HTERT RPE-1 (cell line): ENCODE data around the gene LRRC61.

ENCODE experiments used
- in situ Hi-C: fragments of 300-500 bp; cut with MboI; formaldehyde crosslinking; loops from 4 replicates; pipeline ENCODE4 v1.14.3; 2020; ENCODE audit warnings: low sequenced_read_pairs

LRRC61 gene

GRCh38 chr7:150368884-150369747 is 46.0 kb downstream of the LRRC61 start:
- in situ Hi-C loops: no loop called here

- in situ Hi-C loops: no loop called here
Measured at GRCh38 chr7:150369748-150370501, 46.8 kb downstream of the LRRC61 start.

- in situ Hi-C loops: no loop called here
Measured at GRCh38 chr7:150370612-150371071, 47.5 kb downstream of the LRRC61 start.

GRCh38 chr7:150371131-150371995 is 48.2 kb downstream of the LRRC61 start:
- in situ Hi-C loops: no loop called here

- in situ Hi-C loops: no loop called here
Measured at GRCh38 chr7:150371996-150372270, 48.8 kb downstream of the LRRC61 start.

DNA sequence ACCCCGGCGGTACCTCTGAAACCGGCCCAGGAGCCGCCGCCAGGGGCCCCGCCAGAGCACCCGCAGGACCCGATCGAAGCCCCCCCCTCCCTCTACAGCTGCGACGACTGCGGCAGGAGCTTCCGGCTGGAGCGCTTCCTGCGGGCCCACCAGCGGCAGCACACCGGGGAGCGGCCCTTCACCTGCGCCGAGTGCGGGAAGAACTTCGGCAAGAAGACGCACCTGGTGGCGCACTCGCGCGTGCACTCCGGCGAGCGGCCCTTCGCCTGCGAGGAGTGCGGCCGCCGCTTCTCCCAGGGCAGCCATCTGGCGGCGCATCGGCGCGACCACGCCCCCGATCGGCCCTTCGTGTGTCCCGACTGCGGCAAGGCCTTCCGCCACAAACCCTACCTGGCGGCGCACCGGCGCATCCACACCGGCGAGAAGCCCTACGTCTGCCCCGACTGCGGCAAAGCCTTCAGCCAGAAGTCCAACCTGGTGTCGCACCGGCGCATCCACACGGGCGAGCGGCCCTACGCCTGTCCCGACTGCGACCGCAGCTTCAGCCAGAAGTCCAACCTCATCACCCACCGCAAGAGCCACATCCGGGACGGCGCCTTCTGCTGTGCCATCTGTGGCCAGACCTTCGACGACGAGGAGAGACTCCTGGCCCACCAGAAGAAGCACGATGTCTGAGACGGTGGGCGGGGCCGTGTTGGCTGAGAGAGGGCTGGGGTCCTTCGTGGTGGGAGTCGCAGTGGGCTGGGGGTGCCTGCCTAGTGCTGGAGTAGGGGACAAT is 49.3 kb downstream of the LRRC61 start:
- in situ Hi-C loops: no loop called here

DNA sequence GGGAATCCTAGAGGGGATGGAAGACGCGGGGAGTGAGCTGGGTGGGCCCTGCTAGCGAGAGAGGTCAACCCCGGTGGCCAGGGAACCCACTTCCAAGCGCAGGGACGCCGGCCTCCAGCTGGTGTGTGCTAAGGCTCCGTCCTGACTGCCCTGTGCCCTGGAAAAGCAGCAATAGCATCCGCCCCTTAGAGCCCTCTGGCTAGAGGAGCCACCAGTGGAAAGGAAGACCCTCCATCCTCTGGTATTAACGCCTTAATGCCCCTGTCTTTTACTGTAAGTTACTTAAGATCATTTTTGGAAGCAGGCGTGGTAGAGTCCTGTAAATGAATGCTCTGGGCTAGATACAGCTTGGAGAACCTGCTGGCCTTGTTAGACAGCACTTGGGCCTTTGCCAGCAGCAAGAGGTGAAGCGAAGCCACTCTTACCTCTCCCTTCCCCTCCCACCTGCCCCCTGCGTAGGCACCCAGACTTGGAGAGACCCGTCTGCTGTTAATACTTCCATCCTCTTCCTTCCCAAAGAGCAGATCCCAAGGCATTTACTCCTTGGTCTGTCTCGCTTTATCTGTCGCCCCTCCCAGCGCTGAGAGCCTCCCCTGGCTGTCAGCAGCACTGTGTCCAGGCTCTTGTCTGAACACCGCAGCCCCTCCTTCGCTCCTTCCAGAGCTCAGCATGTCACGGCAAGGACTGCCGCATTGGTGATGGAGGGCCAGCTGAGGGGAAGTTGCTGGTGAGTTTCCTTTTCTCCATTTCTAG is 50.1 kb downstream of the LRRC61 start:
- in situ Hi-C loops: no loop called here

DNA sequence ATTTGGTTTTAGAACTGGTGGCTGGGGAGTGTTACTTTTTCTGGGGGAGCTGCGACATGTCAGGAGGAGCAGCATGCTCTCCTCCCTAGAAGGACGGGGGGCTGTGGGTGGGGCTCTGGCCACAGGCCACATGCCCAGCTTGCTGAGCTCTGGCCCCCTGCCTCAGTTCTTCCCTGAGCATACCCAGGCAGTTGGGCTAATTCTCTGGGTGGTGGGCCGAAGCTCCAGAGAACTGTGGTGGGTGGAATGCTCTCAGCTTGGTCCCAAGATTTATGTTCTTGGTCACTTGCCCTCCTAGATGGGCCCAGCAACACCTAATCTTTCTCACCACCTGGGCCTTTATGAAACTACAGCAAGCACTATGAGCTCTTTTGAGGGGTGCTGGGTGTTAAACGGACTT is 50.9 kb downstream of the LRRC61 start:
- in situ Hi-C loops: no loop called here

DNA sequence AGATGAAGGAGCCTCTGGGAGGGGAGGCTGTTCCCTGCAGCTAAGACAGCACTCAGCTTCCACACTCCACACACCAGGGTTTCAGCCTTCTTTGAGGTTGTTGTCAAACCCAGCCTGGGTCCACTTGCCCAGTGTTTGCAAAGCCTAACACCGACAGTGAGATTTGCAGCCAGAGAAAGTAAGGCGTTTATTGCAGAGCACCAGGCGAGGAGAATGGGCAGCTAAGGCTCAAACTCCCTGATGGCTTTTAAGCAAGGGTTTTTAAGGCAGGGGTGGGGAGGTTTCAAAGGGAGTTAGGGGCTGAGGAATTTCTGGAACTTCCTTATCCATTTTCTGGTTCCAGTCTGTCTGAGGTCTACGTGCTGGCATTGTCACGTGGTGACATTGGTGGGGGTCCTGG is 51.3 kb downstream of the LRRC61 start:
- in situ Hi-C loops: no loop called here

DNA sequence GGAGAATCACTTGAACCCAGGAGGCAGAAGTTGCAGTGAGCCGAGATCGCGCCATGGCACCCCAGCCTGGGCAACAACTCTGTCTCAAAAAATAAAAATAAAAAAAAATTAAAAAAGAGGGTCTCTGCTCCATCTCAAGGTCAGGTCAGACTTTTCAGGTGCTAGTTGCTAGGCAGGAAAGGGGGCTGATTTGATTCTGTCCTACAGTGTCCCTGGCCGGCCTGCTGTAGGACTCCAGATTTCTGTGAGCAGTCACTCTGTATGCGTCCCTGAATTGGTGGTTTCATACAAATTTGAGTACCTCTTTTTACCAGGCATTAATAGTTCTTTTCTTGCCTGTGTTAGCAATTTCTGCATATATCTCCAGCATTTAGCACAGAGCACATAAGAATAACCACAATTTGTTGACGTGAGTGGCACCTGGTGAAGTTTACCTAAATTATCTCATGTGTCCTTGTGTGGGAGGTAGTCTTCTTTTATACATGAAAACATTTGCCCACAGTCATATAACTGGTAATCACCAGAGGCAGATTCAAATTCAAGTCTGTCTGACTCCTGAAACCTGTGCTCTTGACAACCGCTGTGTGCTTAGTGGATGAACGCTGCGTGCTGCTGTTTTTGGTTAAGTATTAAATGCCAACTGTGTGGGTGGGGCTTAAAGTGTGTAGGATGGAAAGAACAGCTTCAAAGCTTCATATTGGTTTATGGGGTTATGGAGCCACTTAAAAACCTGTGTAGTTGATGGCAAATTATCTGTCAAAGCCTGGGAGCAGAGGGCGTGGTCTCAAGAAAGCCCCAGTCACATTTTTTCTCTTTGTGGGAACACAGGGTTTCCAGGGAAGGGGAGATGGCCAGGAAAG is 52.7 kb downstream of the LRRC61 start:
- in situ Hi-C loops: no loop called here

DNA sequence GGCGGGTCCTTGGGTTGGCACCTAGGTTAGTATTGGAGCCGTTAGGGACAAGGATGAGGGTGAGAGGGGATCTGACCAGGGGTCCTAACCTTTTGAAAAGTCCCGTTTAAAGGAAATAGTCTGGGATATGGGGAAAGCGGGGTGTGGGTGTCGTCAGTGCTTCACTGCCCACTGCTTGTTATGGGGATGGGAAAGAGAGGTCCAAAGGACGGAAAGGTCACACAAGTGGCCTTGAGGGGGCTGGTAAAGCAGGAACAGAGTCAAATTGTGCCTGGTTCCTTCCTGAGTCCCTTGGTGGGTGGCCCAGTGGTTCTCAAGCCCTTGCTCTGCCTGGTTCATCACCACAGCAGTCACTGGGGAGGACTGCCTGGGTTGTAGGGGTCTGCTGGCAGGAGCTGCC is 53.4 kb downstream of the LRRC61 start:
- in situ Hi-C loops: no loop called here

GRCh38 chr7:150377196-150377595 is 54.0 kb downstream of the LRRC61 start:
- in situ Hi-C loops: no loop called here

- in situ Hi-C loops: no loop called here
Measured at GRCh38 chr7:150377635-150378034, 54.5 kb downstream of the LRRC61 start.

DNA sequence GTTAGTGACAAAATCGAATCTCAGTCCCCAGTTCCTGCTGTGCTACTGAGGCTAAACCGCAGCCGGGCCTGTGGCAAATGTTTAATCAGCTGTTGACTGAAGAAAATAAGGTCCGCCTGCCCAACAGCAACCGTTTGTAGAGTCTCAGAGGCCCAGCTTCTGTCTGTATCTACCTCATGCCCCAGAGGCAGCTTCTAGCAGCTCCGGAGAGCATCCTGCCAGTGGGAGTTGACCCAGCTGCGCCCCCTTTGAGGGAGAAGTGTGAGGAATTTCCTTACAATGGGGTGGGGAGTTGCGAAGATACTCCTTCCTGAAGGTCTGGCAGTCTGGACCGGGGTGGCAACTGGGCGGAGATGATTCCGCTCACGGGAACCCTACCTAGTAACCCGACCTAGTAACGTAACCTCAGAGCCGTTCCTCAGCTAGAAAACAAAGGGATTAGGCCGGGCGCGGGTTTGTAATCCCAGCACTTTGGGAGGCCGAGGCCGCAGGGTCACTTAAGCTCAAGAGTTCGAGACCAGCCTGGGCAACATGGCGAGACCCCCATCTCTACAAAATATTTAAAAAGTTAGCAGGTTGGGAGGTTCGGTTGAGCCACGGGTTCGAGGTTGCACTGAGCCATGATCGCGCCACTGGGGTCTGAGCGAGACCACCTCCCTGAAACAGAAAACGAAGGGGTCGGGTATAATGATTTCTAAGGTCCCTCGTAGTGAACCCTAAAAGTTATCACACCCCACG is 55.1 kb downstream of the LRRC61 start:
- in situ Hi-C loops: no loop called here

DNA sequence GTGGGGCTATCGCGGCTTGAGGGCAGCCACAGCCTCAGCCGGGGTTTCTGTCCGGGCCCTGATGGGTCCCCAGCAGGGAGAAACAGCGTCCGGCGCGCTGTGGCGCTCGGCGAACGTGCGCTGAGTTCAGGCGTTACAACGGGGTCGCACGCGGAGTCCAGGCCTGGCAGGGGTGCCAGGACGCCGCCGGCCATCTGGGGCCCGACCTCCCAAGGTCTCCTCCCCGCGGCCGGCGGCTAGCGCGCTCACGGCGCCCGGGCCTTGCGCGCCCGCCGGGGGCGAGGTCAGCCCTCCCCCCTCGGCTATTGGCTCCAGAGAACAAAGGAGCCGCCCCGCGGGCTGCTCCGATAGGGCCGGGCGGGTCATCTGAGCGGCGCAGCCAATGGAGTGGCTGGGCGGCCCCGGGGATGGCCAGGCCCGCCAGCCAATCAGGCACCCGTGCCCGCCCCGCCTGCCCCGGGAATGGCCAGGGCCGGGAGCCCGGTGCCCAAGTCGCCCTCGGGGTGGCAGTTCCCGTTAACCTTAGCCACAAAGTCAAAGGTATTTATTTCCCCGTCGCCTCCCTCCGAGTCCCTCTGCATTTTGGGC is 55.8 kb downstream of the LRRC61 start, which contains the start of gene ZNF775:
ZNF775 (plus strand) TSS at position 478 of the 588 bp plus-strand sequence. CDS start 9,141 bp downstream, outside the sequence.
- in situ Hi-C loops: no loop called here

GRCh38 chr7:150379441-150380379 is 56.6 kb downstream of the LRRC61 start:
- in situ Hi-C loops: no loop called here

DNA sequence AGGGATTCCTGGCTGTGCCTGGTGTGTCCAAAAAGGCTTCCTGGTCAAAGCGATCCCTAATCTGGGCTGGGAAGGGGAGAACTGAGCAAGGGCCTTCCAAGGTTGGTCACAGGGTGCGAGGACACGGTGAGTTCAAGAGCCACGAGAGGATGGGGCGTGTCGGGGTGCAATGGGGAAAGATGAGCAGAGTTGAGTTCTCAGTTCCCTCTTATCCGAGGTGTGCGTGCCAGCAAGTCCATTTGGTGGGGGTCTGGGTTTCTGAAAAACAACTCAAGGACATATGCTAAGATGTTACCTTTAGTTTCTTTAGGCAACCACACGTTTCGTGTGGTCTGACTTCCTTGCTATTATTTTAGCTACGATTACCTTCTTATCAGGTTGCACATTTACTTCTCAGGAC is 57.3 kb downstream of the LRRC61 start:
- in situ Hi-C loops: no loop called here
